ENCODE data around the gene IVL. TPM values are rescaled to one million over a fixed set of nuclear protein-coding genes. Genes with fewer than 3 reads are reported as not detected.

IVL gene
- total RNA-seq, 1 experiment from 2014 or later = not detected

DNA sequence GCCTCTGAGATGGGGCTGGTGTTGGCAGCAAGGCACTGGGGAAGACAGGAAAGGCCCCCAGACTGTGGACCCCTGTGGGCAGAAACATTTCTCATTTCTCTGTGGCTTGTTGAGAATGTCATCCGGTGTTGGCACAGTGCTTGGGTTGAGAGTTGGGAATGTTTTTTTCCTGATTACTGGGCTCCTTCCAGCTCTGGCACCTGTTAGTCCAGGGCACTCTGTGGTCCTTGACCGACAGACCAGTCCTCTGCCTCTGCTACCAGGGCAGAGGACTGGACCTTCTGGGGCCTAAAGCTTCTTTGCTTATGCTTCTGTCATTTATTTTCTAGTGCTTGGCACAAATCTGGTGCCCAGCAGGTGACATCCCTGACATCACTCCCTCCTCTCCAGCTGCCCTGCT, 33.8 kb downstream of the IVL start:
- H3K4me3 ChIP-seq (replicated peaks in 1 of 2; ENCODE audit: low read depth in 1 of 2, low read length in 2 of 2) = no peak overlapping the region
- H3K9me3 ChIP-seq (ENCODE audit: control insufficient read depth in 1 of 2, insufficient read depth in 1 of 2, low read depth in 1 of 2, low read length in 2 of 2) = no peaks in the 10 kb centered on the region
- POLR2A ChIA-PET = no interaction called here
- H3K36me3 ChIP-seq (ENCODE audit: control insufficient read depth in 1 of 2, insufficient read depth in 2 of 2, low read length in 2 of 2) = no peaks in the 10 kb centered on the region
- TF ChIP-seq SIN3A (IDR thresholded peaks at IDR 0.05; ENCODE audit: low read depth) = no peak
- TF ChIP-seq SP1 (IDR thresholded peaks at IDR 0.05; ENCODE audit: low read depth) = no peak
- no peak for TF ChIP-seq ZFX (IDR thresholded peaks at IDR 0.05)
- TF ChIP-seq ZNF274 (IDR thresholded peaks at IDR 0.05; ENCODE audit: low read depth, low read length) = no peak
- no peak for TF ChIP-seq POLR2A (IDR thresholded peaks at IDR 0.05; ENCODE audit: borderline replicate concordance, extremely low read depth, insufficient read depth, insufficient read length)
- TF ChIP-seq JUND (IDR thresholded peaks at IDR 0.05) = no peak
- no peak for TF ChIP-seq CBX3 (IDR thresholded peaks at IDR 0.05; ENCODE audit: low read depth)
- TF ChIP-seq, protein P1, sequence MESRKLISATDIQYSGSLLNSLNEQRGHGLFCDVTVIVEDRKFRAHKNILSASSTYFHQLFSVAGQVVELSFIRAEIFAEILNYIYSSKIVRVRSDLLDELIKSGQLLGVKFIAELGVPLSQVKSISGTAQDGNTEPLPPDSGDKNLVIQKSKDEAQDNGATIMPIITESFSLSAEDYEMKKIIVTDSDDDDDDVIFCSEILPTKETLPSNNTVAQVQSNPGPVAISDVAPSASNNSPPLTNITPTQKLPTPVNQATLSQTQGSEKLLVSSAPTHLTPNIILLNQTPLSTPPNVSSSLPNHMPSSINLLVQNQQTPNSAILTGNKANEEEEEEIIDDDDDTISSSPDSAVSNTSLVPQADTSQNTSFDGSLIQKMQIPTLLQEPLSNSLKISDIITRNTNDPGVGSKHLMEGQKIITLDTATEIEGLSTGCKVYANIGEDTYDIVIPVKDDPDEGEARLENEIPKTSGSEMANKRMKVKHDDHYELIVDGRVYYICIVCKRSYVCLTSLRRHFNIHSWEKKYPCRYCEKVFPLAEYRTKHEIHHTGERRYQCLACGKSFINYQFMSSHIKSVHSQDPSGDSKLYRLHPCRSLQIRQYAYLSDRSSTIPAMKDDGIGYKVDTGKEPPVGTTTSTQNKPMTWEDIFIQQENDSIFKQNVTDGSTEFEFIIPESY (IDR thresholded peaks at IDR 0.05; ENCODE audit: extremely low read depth, insufficient replicate concordance, low read length) = no peak
- TF ChIP-seq TCF7L2 (IDR thresholded peaks at IDR 0.05; ENCODE audit: borderline replicate concordance, extremely low read depth, insufficient read depth, insufficient read length) = no peak
- ATAC-seq (no peak), DNase-seq (ENCODE audit: low read depth, low spot score) (no peak)
- H3K9ac ChIP-seq (ENCODE audit: low read length) = no peak overlapping the region
- H3K27ac ChIP-seq (ENCODE audit: low read depth, low read length) = no peak overlapping the region
- no TSS peak for BruUV-seq (replicated peaks)
- H3K79me2 ChIP-seq (ENCODE audit: insufficient read depth, low read length) = no peaks in the 10 kb centered on the region
- no peaks in the 10 kb centered on the region for H3K9me2 ChIP-seq (ENCODE audit: insufficient read depth)
- CTCF ChIA-PET = no interaction called here
- H3K4me1 ChIP-seq (ENCODE audit: control insufficient read depth in 1 of 2, insufficient read depth in 2 of 2, low read length in 2 of 2) = no peaks in the 10 kb centered on the region
- no peaks in the 10 kb centered on the region for H4K20me1 ChIP-seq (ENCODE audit: insufficient read depth)
- peaks cover 14% of the 10 kb centered on the region; the same call in 1 of the 2 replicates for H3K27me3 ChIP-seq (ENCODE audit: insufficient read depth, low read length)
- intact Hi-C loops (cut with micrococcal nuclease) = no loop called here
- no peak overlapping the region for H3K4me2 ChIP-seq (ENCODE audit: low read length)
- RAD21 ChIA-PET (ENCODE audit: low non-redundant PET in 1 of 2, low total read pairs in 2 of 2, uncharacterized antibody in 2 of 2, unreplicated experiment in 2 of 2) = no interaction called here
- H2AFZ ChIP-seq (ENCODE audit: low read depth, low read length, poor library complexity, severe bottlenecking) = no peak overlapping the region

DNA sequence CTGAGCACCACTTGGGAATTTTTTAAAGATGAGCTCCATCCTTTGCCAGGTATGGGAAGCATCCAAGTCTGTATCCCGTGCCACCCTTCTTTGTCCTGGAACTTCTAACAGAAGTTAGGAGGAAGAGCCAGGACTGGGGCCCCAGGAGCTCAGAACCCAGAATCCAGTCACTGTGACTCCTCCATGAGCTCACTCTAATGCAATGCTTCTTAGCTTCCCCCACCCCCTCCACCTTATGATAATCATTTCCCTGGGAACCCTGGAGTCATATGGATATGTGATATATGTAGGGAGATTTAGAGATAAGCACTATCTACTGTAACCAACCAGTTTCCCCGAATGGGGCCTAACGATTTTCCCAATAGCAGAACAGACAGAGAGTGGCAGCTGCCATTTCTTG, 37.9 kb downstream of the IVL start:
- no TSS peak for BruUV-seq (replicated peaks)
- no peak for DNase-seq (ENCODE audit: low read depth, low spot score)
- ChIA-PET CTCF (no interaction called here), POLR2A (no interaction called here), RAD21 (ENCODE audit: low non-redundant PET in 1 of 2, low total read pairs in 2 of 2, uncharacterized antibody in 2 of 2, unreplicated experiment in 2 of 2) (no interaction called here)
- no peaks in the 10 kb centered on the region for H3K9me2 ChIP-seq (ENCODE audit: insufficient read depth)
- H2AFZ ChIP-seq (ENCODE audit: low read depth, low read length, poor library complexity, severe bottlenecking) = no peak overlapping the region
- H3K9ac ChIP-seq (ENCODE audit: low read length) = no peak overlapping the region
- H3K27me3 ChIP-seq (ENCODE audit: insufficient read depth, low read length) = peaks cover 28% of the 10 kb centered on the region; the same call in 1 of the 2 replicates
- no peak overlapping the region for H3K4me2 ChIP-seq (ENCODE audit: low read length)
- no peak for TF ChIP-seq SRF (IDR thresholded peaks at IDR 0.05; ENCODE audit: low read depth)
- TF ChIP-seq EZH2 (IDR thresholded peaks at IDR 0.05) = no peak
- TF ChIP-seq FOSL1 (IDR thresholded peaks at IDR 0.05; ENCODE audit: low read depth) = no peak
- no peak for ATAC-seq
- no peaks in the 10 kb centered on the region for H3K4me1 ChIP-seq (ENCODE audit: control insufficient read depth in 1 of 2, insufficient read depth in 2 of 2, low read length in 2 of 2)
- H3K27ac ChIP-seq (ENCODE audit: low read depth, low read length) = no peak overlapping the region
- intact Hi-C loops (cut with micrococcal nuclease) = no loop called here
- no peaks in the 10 kb centered on the region for H3K79me2 ChIP-seq (ENCODE audit: insufficient read depth, low read length)
- no peak overlapping the region for H3K4me3 ChIP-seq (replicated peaks in 1 of 2; ENCODE audit: low read depth in 1 of 2, low read length in 2 of 2)
- H3K36me3 ChIP-seq (ENCODE audit: control insufficient read depth in 1 of 2, insufficient read depth in 2 of 2, low read length in 2 of 2) = no peaks in the 10 kb centered on the region
- H4K20me1 ChIP-seq (ENCODE audit: insufficient read depth) = no peaks in the 10 kb centered on the region
- no peaks in the 10 kb centered on the region for H3K9me3 ChIP-seq (ENCODE audit: control insufficient read depth in 1 of 2, insufficient read depth in 1 of 2, low read depth in 1 of 2, low read length in 2 of 2)

Data from HCT116 (cell line).